AG04450 (cell line): Measurements from ENCODE around the gene TAS2R10. TPM values are rescaled to one million over a fixed set of nuclear protein-coding genes. Genes with fewer than 3 reads are reported as not detected.

Source experiments
- CTCF ChIA-PET: fragments of 300-600, 350-600 bp; formaldehyde crosslinking; extraction: SDS; loops from one replicate; lab custom pipeline; 2022; ENCODE audit warnings: antibody characterized with exemption, inconsistent platforms; lab: Charles Lee
- POLR2A ChIA-PET: fragments of 350-600 bp; formaldehyde crosslinking; extraction: SDS; loops from one replicate; lab custom pipeline; 2021; ENCODE audit warnings: antibody characterized with exemption, inconsistent platforms; lab: Yijun Ruan, JAX
- DNase-seq: peaks from one replicate; pipeline ENCODE4 v3.0.0-alpha.2; 2011; ENCODE audit warnings: low read depth, low spot score
- H3K27ac ChIP-seq: one replicate; pipeline ENCODE4 v1.5.1; 2012; ENCODE audit warnings: low read depth, low read length, control low read depth
- H3K27me3 ChIP-seq: one replicate; pipeline ENCODE4 v1.6.0; 2012; ENCODE audit warnings: low read length; ENCODE audit not compliant: control insufficient read depth, insufficient read depth
- H3K4me3 ChIP-seq: 2 replicates; pipeline ENCODE4 v1.5.1; 2011; ENCODE audit warnings: mild to moderate bottlenecking, low read depth, low read length, control low read depth
- H3K9me3 ChIP-seq: 2 replicates; pipeline ENCODE4 v1.5.1; 2012; ENCODE audit warnings: low read length; ENCODE audit not compliant: control insufficient read depth, insufficient read depth
- CTCF ChIP-seq: IDR thresholded peaks from 2 replicates; pipeline ENCODE4 v1.5.1; 2011; ENCODE audit warnings: low read depth, low read length, control low read depth, inconsistent platforms
- polyA plus RNA-seq: library from polyadenylated mRNA; depleted of rRNA; stranded (reverse); fragments of >200 nt; gene quantifications from 2 replicates; pipeline ENCODE4 v1.2.3, GENCODE V29; 2011

The TAS2R10 gene
- polyA plus RNA-seq, 1 experiment: 0.71 TPM

- ChIA-PET CTCF (no interaction called here), POLR2A (no interaction called here)
- Histone ChIP-seq H3K27ac (no peak overlapping the region), H3K4me3 (no peak overlapping the region), H3K9me3 (peaks cover 8% of the 10 kb centered on the region), H3K27me3 (no peaks in the 10 kb centered on the region)
- no peak for DNase-seq
- TF ChIP-seq CTCF: no peak
These were observed 29.6 kb upstream of the TAS2R10 start for GRCh38 chr12:10855807-10856206.

- DNase-seq: no peak
- H3K27me3 ChIP-seq: no peaks in the 10 kb centered on the region
- no peak overlapping the region for H3K27ac ChIP-seq
- CTCF ChIA-PET: no interaction called here
- POLR2A ChIA-PET: no interaction called here
- H3K9me3 ChIP-seq: peaks cover 8% of the 10 kb centered on the region
- no peak for TF ChIP-seq CTCF
- no peak overlapping the region for H3K4me3 ChIP-seq
These were observed 27.6 kb upstream of the TAS2R10 start for GRCh38 chr12:10853776-10854175.

- CTCF ChIA-PET: no interaction called here
- no peak overlapping the region for H3K4me3 ChIP-seq
- H3K27me3 ChIP-seq: no peaks in the 10 kb centered on the region
- POLR2A ChIA-PET: no interaction called here
- TF ChIP-seq CTCF: no peak
- H3K27ac ChIP-seq: no peak overlapping the region
- DNase-seq: no peak
- H3K9me3 ChIP-seq: peaks cover 7% of the 10 kb centered on the region
These were observed 25.2 kb upstream of the TAS2R10 start for GRCh38 chr12:10851243-10851858.

- Histone ChIP-seq H3K4me3 (no peak within 1 kb of the TSS), H3K27me3 (no peaks in the 10 kb centered on the region), H3K9me3 (no peaks in the 10 kb centered on the region), H3K27ac (no peak within 1 kb of the TSS)
- no peak for TF ChIP-seq CTCF
- ChIA-PET CTCF (no interaction called here), POLR2A (no interaction called here)
- no peak for DNase-seq
These were observed 23.3 kb upstream of the TAS2R10 start, which contains the start of gene PRR4 for GRCh38 chr12:10849425-10849878. TSS of gene PRR4 (minus strand) at chr12:10849475. CDS start at chr12:10849437, 38 bp downstream.

GRCh38 chr12:10847744-10848143, 21.6 kb upstream of the TAS2R10 start:
- CTCF ChIA-PET: interaction anchor here (0.7 kb wide), 2 partner anchors 26 to 352 kb away, joined by 3 read pairs; no protein-coding TSS in a partner anchor
- Histone ChIP-seq H3K4me3 (no peak overlapping the region), H3K27me3 (no peaks in the 10 kb centered on the region), H3K9me3 (no peaks in the 10 kb centered on the region), H3K27ac (no peak overlapping the region)
- no peak for DNase-seq
- TF ChIP-seq CTCF: no peak
- POLR2A ChIA-PET: no interaction called here
